Activated CD8-positive, alpha-beta T cell treated with anti-CD3 and anti-CD28 coated beads for 36 hours (primary cell): ENCODE results near the gene TTLL3. TPM values are rescaled to one million over a fixed set of nuclear protein-coding genes. Genes with fewer than 3 reads are reported as not detected.

Experiments used
- ATAC-seq: fragments of 200-7000 bp; cut with Tn5 transposase; one replicate; pipeline ENCODE4 v1.10.0; 2021; ENCODE audit warnings: mild to moderate bottlenecking, moderate library complexity
- CTCF ChIA-PET: fragments of 350-600 bp; sonication (Branson Sonifier 250); formaldehyde crosslinking; loops from one replicate; lab custom pipeline; 2021; ENCODE audit warnings: antibody characterized with exemption; lab: Charles Lee
- POLR2A ChIA-PET: fragments of 350-600 bp; sonication (Branson Sonifier 250); formaldehyde crosslinking; loops from one replicate; lab custom pipeline; 2021; ENCODE audit warnings: antibody characterized with exemption; lab: Charles Lee
- DNase-seq: peaks from one replicate; pipeline ENCODE4 v3.0.0-alpha.2; 2020
- H3K27ac Mint-ChIP-seq: one replicate; pipeline ENCODE4 v1.8.0; 2021; ENCODE audit warnings: mild to moderate bottlenecking, mixed read lengths
- H3K27me3 Mint-ChIP-seq: one replicate; pipeline ENCODE4 v1.8.0; 2021; ENCODE audit warnings: mixed read lengths
- H3K36me3 Mint-ChIP-seq: one replicate; pipeline ENCODE4 v1.8.0; 2021; ENCODE audit warnings: low read depth, mixed read lengths
- H3K4me1 Mint-ChIP-seq: one replicate; pipeline ENCODE4 v1.8.0; 2021; ENCODE audit warnings: low read depth, mixed read lengths
- H3K4me3 Mint-ChIP-seq: one replicate; pipeline ENCODE4 v1.8.0; 2021; ENCODE audit warnings: mild to moderate bottlenecking, moderate library complexity, mixed read lengths
- H3K9me3 Mint-ChIP-seq: one replicate; pipeline ENCODE4 v1.8.0; 2021; ENCODE audit warnings: mixed read lengths
- CTCF ChIP-seq: fragments of 200-600 bp; IDR thresholded peaks from one replicate; pipeline ENCODE4 v1.8.0; 2022; ENCODE audit warnings: antibody characterized with exemption, mild to moderate bottlenecking
- intact Hi-C: fragments of 100-400 bp; cut with micrococcal nuclease; formaldehyde crosslinking; loops from one replicate; pipeline ENCODE4 v1.10.0; 2022
- total RNA-seq, 2 experiments: library from RNA; stranded (reverse); gene quantifications; one replicate each; pipeline ENCODE4 v1.2.3, GENCODE V29; 2021

Gene TTLL3
- total RNA-seq, 2 experiments from 2014 or later: 52.4 to 61.1 TPM

- H3K27ac Mint-ChIP-seq: no peak within 1 kb of the TSS
- H3K9me3 Mint-ChIP-seq: no peaks in the 10 kb centered on the region
- no peaks in the 10 kb centered on the region for H3K36me3 Mint-ChIP-seq
- H3K4me1 Mint-ChIP-seq: no peaks in the 10 kb centered on the region
- ChIA-PET POLR2A (interaction anchor here (0.8 to 1.5 kb wide), 2 partner anchors 11 to 13 kb away, joined by 3 to 4 read pairs; no protein-coding TSS in a partner anchor), CTCF (interaction anchor here (0.8 kb wide), 1 partner anchor 11 kb away, joined by 3 read pairs; no protein-coding TSS in a partner anchor)
- no peak for DNase-seq
- intact Hi-C loops: no loop called here
- no peak for TF ChIP-seq CTCF
- ATAC-seq: no peak
- H3K27me3 Mint-ChIP-seq: no peaks in the 10 kb centered on the region
- no peak within 1 kb of the TSS for H3K4me3 Mint-ChIP-seq
Observed at GRCh38 chr3:9879830-9880549, 69.9 kb downstream of the TTLL3 start, which contains the start of gene CIDEC. Gene CIDEC, minus strand, starts transcription at chr3:9880253. Its CDS starts 1,767 bp downstream, at chr3:9878486.

GRCh38 chr3:9881441-9881840, 71.4 kb downstream of the TTLL3 start:
- H3K27me3 Mint-ChIP-seq: no peaks in the 10 kb centered on the region
- H3K27ac Mint-ChIP-seq: no peak overlapping the region
- no peak overlapping the region for H3K4me3 Mint-ChIP-seq
- intact Hi-C loops: no loop called here
- no peaks in the 10 kb centered on the region for H3K36me3 Mint-ChIP-seq
- ATAC-seq (no peak), DNase-seq (no peak)
- CTCF ChIA-PET: no interaction called here
- no peaks in the 10 kb centered on the region for H3K9me3 Mint-ChIP-seq
- no peak for TF ChIP-seq CTCF
- no peaks in the 10 kb centered on the region for H3K4me1 Mint-ChIP-seq
- POLR2A ChIA-PET: no interaction called here

DNA sequence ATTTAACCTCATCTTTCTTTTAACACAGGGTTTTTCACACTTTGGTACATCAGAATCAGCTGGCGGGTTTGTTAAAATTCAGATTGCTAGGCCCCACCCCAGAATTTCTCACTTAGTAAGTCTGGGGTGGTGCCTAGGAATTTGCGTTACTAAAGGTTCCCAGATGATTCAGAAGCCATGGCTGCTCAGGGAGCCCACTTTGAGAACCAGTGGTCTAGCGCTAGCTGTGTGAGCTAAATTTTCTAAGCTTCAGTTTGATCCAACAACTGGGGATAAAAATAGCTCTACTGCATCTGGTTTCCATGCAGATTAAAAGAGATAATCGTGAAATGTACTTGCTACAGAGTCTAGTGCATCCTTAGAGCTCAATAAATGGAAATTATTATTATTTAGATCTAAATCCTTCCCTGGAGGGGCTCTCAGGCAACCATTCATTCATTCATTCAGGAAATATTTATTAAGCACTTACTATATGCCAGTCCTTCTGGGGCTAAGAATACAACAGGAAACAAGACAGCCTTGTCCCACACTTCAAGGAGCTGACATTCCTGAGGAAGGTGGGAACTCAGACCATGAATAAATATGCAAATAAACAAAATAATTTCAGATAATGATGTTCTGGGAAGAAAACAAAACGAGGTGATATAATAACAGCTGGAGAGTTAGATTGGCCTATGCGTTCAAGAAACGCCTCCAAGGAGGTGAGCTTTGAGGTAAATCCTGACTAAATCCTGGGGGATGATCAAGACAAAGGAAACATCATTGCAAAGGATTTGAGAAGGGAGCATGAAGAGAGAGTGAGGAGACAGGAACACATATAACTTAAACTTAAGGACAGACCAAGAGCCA, 73.9 kb downstream of the TTLL3 start:
- Mint-ChIP-seq H3K4me1 (no peaks in the 10 kb centered on the region), H3K27ac (no peak overlapping the region), H3K4me3 (no peak overlapping the region), H3K27me3 (no peaks in the 10 kb centered on the region), H3K9me3 (no peaks in the 10 kb centered on the region), H3K36me3 (no peaks in the 10 kb centered on the region)
- ATAC-seq (no peak), DNase-seq (no peak)
- POLR2A ChIA-PET: no interaction called here
- intact Hi-C loops: no loop called here
- TF ChIP-seq CTCF: no peak
- CTCF ChIA-PET: interaction anchor here (0.6 to 2.1 kb wide), 6 partner anchors 10 to 100 kb away, joined by 3 to 7 read pairs (median 4); partner anchors contain the start of gene CRELD1

- Mint-ChIP-seq H3K9me3 (no peaks in the 10 kb centered on the region), H3K4me1 (no peaks in the 10 kb centered on the region), H3K27me3 (no peaks in the 10 kb centered on the region), H3K27ac (no peak overlapping the region), H3K4me3 (no peak overlapping the region), H3K36me3 (no peaks in the 10 kb centered on the region)
- POLR2A ChIA-PET: interaction anchor here (0.7 kb wide), 1 partner anchor 10 kb away, joined by 4 read pairs; no protein-coding TSS in a partner anchor
- CTCF ChIA-PET: interaction anchor here (1.2 to 2.1 kb wide), 4 partner anchors 9 to 98 kb away, joined by 3 to 6 read pairs (median 4); no protein-coding TSS in a partner anchor
- ATAC-seq (no peak), DNase-seq (no peak)
- intact Hi-C loops: no loop called here
- no peak for TF ChIP-seq CTCF
Observed at GRCh38 chr3:9884555-9885165, 74.6 kb downstream of the TTLL3 start.

Other genes starting within 250 kb of the TTLL3 start
- gene MTMR14, start 160.8 kb upstream of the TTLL3 start, total RNA-seq: 10 to 100 TPM; 27.9 to 33.4 TPM
- not detected for gene CPNE9, start 106.4 kb upstream of the TTLL3 start, total RNA-seq
- gene BRPF1, start 78.5 kb upstream of the TTLL3 start, total RNA-seq: 10 to 100 TPM; 28.2 to 32.3 TPM
- gene OGG1, start 60.3 kb upstream of the TTLL3 start, total RNA-seq: 10 to 100 TPM; 32.4 to 39.3 TPM
- gene CAMK1, start 40.3 kb upstream of the TTLL3 start, total RNA-seq: 10 to 100 TPM; 41.7 to 45.7 TPM
- 10 to 100 TPM; 57.5 to 58.3 TPM for gene TADA3, start 17.8 kb upstream of the TTLL3 start, total RNA-seq
- 100 to 1,000 TPM; 205 to 208 TPM for gene ARPC4, start 17.2 kb upstream of the TTLL3 start, total RNA-seq
- 10 to 100 TPM; 78.8 to 83.5 TPM for gene RPUSD3, start 33.7 kb downstream of the TTLL3 start, total RNA-seq
- not detected for gene CIDEC, start 70.0 kb downstream of the TTLL3 start, total RNA-seq
- gene JAGN1, start 80.3 kb downstream of the TTLL3 start, total RNA-seq: 10 to 100 TPM; 29.7 to 30.3 TPM
- gene IL17RE, start 92.6 kb downstream of the TTLL3 start, total RNA-seq: 1 to 10 TPM; 1.2 to 1.7 TPM
- under 1 TPM; 0.22 to 0.32 TPM for gene IL17RC, start 106.8 kb downstream of the TTLL3 start, total RNA-seq
- 10 to 100 TPM in 1 of 2 experiments, 1 to 10 TPM in 1; 9.4 to 13.0 TPM for gene CRELD1, start 123.6 kb downstream of the TTLL3 start, total RNA-seq
- 1 to 10 TPM; 5.6 to 5.7 TPM for gene PRRT3, start 142.1 kb downstream of the TTLL3 start, total RNA-seq
- 10 to 100 TPM; 35.2 to 37.9 TPM for gene EMC3, start 176.6 kb downstream of the TTLL3 start, total RNA-seq
- 10 to 100 TPM; 90.3 to 97.9 TPM for gene FANCD2, start 216.2 kb downstream of the TTLL3 start, total RNA-seq